HL-60/S4 treated with phorbol 12-myristate 13-acetate at 8.2 ng/mL for 4 days and 3 days (cell line): ENCODE data around the gene COX6B2.

ENCODE experiments used
- in situ Hi-C: fragments of 300-500 bp; cut with MboI; formaldehyde crosslinking; loops from 2 replicates; pipeline ENCODE4 v1.15.0; 2022; ENCODE audit warnings: low sequenced_read_pairs

COX6B2 gene

DNA sequence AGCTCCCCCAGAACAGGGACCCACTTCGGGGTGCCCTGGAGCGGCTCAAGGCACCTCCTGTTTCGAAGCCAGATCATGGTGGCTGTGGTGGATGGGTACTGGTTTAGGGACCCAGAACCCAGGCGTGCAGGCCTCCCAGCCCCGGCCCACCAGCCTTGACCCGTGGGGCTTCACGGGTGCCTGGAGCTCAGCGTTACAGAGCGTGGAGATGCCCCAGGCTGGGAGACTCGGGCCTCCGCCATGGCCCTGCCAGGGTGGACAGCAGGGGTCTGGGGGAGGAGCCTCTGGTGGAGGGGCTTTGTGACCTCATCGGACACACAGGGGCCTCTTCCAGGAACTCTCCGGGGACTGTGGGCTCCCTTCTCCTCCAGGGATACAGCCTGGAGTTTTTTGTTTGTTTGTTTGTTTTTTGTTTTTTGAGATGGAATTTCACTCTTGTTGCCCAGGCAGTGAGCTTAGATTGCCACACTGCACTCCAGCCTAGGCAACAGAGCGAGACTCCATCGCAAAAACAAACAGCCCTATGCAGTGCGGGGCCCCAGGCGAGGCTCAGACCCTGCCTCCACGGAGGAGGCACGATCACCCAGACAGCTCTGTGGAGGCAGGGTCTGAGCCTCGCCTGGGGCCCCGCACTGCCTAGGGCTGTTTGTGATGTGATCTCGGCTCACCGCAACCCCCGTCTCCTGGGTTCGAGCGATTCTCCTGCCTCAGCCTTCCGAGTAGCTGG lies 8.6 kb upstream of the COX6B2 start, which contains the start of gene GARIN5B:
TSS of gene GARIN5B (minus strand) at position 271 of the 727 bp plus-strand sequence. CDS start at position 77, 194 bp downstream.
- in situ Hi-C loops = no loop called here

DNA sequence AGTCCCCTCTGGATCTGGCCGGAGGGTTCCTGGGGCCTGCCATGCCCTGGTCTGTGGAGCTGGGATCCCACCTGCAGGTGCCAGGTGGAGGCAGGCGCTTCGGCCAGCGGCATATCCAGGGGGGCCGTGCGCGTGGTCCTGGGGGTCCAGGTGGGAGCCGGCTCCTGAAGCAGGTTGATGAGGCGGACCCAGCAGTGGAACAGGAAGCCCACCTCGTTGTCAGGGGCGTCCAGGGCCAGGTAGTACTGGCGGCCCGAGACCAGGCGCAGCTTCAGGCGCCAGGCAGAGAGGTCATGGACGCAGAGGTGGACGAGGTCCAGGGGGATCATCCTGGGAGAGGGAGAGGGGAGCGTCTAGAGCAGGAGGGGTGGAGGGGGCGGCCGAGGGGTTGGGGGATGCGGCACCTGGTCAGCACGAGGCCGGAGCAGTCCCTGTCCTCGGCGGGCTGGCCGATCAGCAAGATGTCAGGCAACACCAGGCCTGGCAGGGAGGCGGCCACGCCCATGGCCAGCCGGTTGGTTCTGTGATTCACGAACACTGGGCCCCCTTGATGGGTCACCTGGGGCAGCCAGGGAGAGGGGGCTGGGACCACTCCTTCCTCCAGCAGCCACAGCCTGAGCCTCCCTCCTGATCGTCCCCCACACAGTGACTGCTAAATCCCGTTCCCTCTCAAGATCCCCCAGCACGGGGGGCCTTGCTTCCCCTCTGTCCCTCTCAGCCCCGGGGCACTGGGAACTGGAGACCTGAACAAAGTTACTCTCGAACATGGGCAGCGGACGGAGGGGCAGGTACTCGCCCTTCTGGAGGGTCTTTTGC lies 7.9 kb upstream of the COX6B2 start:
- in situ Hi-C loops = no loop called here

DNA sequence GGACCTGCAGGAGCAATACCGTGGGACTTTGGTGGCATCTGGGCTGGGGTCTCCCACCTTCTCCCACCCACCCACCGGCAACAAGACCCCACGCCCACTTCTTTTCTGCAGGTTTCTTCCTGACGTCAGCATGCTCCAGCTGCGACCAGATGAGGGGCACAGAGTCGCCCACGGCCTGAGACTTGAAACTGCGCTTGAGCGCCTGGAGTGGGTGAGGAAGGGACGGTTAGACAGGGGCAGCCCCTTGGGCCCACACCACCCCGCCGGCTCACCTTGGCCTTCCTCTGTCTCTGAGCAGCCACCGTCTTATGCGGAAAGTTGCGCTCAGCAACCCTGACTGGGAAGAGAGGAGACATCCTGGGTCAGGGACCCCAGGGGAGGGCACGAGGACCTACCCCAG lies 6.4 kb upstream of the COX6B2 start:
- in situ Hi-C loops = no loop called here

DNA sequence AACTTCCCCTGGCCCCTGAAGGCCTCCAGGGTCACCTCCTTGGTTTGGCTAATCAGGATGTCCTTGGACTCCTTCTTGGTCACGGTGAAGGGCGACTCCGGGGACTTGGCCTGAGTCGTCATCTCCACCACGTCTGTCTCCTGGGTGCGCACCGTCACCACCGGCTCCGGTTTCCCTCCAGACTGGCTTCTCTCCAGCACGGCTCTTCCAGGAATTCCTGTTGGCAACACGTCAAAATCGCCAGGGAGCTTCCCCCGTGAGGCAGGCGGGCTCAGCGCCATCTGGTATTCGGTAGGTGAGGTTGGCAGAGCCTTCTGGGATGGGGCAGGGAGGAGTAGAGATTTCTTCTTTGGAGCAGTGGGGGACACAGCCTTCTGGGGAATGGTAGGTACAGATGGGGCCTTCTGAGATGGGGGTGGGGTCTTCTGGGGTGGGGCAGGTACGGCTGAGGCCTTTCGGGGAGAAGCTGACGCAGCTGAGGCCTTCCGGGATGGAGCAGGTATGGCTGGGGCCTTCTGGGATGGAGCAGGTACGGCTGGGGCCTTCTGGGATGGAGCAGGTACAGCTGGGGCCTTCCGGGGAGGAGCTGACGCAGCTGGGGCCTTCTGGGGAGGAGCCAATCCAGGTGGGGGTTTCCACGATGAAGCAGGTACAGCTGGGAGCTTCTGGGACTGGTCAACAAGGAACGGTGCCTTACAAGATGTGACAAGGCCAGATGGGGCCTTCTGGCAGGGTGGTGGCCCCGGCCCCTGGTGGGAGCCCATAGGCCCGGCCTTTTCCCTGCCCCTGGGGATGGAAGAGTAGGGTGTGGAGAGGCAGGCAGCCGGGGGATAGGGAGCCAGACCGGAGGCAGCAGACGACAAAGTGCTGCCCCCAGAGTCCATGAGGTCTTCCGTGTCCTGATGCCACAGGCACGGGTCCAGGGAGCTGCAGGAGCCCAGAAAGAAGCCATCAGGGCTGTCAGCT lies 4.7 kb upstream of the COX6B2 start:
- in situ Hi-C loops = no loop called here

DNA sequence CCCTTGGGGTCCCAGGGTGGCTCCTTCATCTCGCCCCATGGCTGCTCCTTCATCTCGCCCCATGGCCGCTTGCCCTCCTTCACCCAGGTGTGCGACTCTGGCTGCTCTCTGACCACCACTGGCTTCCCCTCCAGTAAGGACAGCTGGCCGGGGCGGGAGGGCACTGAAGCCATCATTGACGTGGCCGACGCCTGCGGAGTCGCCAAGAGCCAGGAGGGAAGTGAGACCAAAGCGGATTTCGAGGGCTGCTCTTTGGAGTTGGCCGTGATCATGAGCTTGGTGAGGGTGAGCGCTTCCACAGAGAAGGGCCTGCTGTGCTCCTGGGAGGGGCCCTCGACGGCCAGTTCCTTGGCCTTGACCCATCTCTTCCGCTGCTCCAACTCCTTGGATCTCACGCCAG lies 4.0 kb upstream of the COX6B2 start:
- in situ Hi-C loops = no loop called here

DNA sequence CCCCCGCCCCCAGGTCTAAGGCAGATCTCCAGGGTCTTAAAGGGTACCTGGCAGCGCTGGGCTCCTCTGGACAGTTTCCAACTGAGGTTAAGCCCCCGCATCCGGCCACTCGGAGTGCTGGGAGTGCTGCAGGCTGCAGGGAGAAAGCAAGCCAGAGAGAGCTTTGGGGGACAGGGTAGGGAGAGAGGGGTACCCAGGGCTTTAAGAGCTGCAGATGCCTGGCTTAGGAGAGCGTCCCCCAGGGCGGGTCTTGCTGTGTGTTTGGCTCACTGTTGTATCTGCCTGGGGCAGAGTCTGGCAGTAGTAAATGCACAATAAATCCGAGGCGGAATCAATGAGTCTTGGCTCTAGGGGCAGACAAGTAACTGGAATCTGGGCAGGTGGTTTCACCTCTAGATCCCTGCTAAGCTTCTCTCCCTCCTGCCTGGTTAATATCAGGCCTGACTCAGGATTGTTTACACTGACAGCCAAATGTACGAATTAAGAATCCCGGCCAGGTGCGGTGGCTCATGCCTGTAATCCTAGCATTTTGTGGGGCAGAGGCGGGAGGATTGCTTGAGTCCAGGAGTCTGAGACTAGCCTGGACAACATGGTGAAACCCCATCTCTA lies 798 bp upstream of the COX6B2 start:
- in situ Hi-C loops = no loop called here

DNA sequence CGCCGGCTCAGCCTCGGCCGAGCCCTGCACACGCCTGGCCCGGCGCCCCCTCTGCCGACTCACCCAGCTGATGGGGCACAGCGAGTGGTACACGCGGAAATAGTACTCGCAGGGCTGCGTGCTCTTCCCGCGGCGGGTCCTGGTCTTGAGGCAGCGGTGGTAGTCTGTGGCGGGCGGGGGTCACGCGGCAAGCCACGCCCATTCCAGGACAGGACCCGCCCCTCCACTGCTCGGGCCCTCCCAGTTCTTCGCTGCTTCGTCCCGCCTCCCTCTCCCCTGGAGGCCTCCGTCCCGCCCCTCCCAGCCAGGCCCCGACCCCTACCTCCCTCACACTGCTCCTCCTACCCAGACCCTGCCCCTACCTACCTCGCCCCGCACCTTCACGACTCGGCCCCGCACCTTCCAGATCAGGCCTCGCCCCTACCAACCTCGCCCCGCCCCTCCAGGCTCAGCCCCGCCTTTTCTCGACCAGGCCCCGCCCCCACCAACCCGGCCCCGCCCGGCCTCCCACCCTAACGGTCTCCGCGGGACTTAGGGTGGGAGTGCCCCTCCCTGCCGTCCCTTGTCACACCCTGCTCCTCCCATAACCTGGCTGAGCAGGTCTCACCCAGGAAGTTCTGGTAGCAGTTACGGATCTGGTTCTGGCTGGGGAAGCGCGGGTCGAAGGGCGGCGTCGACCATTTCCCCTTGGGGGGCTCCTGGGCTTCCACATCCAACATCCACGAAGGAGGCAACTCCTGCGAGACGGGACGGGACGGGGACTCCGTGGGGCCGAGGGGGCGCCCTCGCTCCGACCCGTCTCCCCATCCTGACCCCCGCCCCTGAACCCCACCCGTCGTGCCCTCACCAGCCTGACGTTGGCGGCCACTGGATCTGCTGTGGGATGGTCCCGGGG lies 469 bp downstream of the COX6B2 start:
- in situ Hi-C loops = no loop called here

DNA sequence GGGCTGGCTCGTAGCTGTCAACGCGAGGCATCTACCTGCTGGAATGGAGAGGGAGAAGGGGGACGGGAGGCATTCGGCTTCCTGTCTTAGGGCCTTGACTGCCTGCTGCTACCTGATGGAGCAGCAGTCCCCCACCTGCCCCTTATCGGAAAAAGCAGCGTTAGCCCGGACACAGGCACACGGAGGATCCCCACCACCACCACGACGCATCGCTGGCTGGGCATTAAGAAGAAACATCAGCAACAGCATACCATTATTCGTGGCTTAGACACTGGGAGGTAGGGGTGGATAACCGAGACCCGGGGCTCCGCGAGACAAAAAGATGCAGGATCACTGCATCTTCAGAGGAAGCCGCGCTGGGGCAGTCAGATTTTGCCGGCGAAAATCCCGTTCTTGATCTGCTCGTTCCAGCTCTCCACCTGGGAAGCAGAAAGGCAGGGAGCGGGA lies 1.1 kb downstream of the COX6B2 start:
- in situ Hi-C loops = no loop called here

DNA sequence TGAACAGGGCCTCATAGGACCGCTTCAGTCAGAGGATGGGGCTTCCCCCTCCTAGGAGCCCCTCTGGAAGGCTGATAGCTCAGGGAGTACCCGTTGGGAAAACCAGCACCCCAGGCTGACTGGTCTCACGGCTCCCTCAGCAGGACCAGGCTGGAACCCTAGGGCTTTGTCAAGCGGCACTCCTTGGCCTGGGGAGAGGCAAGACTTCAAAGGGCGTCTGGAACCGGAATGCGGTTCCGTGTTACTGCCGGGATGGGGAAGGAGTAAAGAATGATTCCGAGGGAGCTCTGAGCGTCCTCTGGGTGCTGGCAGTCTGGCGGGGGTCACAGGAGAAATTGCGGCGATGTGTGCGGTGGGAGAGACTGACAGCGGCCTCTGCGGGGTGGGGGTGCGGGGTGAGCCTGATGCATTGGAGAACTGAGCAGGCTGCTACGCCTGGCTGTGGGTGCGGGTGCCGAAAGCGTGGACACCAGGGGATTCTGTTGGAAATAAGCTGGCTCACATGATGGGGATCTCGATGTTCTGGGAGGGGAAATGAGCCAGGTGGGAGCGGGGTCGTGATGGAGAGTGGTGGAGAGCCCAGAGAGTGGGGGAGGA lies 1.9 kb downstream of the COX6B2 start:
- in situ Hi-C loops = no loop called here

DNA sequence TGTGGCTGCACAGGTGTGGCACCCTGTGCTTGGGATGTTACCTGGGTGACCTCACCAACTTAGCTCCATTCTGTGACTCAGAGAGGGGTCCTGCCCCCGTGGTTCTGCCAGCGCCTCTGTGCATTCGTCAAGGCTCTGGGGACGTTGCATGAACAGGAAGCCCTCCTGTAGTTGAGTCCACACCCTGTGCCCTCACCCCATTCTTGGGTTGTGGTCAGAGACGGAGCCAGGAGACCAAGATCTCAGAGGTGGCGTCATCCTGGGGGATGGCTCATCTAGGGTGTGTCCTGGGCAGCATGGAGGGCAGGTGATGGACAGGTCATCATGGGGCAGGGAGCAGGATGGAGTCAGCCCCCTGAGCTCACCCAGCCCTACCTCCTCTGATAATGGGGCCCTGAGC lies 2.5 kb downstream of the COX6B2 start:
- in situ Hi-C loops = no loop called here

DNA sequence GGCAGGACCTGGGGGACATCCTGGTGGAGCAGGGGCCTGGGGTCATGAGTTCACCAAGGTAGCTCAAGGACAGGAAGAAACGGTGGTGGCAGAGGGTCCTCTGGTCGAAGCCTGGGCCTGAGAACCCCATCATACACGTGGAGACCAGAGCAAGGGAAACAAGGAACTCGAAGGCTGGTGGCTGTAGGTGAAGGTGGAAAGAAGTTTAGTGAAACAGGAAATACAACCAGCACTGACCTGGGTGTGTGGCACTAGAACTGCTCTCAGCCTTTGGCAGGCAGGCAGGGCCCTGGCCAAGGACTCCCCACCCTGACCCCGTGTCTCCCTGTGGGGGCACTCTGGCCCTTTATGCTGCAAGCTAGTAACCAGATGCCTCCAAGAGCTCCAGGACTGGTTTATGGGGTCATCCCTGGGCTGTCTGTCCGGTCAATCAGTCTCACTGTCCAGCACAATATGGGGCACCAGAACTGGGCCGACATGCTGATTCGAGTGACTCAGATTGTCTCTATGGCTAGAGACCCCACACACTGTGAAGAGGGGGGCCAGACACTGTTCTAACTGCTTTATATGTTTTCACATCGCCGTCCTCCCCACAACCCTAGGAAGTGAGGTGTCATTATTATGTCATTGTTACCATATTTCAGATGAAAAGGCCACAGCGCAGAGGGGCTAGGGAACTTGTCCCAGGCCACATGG lies 3.8 kb downstream of the COX6B2 start:
- in situ Hi-C loops = no loop called here

DNA sequence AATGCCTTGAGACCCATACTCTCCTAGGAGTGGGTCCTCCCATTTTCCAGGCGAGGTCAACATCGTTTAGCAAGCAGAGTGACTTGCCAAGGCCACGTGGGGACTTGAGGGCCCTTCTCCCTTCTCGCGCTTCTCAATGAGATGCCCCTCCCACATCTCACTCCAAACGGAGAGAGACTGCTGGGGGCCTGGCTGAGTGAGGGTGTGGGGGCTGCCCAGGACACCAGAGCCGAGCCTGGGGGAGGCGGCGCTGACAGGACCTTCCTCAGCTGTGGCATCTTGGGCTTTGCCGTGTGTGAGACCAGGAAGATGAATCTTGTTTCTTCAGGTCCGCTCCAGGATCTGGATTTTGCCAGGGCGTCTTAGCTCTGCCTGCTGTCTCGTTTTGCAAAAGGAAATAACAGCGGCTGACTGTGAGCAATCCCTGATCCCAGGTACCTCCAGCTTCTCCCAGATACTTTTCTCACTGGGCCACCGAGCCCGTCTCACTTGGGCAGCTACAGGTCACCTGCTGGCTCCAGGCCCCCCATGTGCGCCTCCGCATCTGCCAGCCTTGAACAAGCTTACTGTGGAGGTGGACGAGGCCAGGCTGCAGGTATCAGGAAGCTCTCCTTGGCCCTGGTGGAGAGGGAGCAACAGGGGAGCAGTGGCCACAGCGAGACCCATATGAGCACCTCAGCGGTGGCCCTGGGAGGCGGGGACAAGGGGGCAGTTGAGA lies 6.0 kb downstream of the COX6B2 start:
- in situ Hi-C loops = no loop called here

DNA sequence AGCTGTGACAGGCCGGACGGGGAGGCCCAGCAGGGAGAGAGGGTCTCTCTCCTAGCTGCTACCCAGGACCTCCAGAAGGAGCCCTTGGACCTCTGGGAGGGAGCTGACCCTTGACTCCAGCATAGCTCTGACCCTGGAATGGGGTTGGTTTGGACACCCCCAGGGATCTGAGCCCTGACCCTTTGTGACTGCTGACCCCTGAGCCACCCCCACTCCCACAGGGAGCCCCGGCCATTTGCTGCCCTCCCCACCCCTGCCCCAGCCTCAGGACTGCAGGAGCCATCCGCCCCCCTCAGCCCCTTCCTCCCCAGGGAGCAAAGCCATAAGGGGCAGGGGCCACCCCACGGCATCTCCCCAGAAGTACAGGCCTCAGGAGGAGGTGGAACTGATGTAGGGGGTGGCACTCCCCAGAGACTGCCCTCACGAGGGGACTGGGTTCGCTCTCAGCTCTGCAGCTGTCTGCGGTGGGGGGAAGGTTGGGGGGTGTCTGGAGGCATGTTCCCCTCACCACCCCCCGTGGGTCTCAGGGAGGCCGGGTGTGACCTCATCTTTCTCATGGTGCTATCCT lies 7.0 kb downstream of the COX6B2 start:
- in situ Hi-C loops = no loop called here

DNA sequence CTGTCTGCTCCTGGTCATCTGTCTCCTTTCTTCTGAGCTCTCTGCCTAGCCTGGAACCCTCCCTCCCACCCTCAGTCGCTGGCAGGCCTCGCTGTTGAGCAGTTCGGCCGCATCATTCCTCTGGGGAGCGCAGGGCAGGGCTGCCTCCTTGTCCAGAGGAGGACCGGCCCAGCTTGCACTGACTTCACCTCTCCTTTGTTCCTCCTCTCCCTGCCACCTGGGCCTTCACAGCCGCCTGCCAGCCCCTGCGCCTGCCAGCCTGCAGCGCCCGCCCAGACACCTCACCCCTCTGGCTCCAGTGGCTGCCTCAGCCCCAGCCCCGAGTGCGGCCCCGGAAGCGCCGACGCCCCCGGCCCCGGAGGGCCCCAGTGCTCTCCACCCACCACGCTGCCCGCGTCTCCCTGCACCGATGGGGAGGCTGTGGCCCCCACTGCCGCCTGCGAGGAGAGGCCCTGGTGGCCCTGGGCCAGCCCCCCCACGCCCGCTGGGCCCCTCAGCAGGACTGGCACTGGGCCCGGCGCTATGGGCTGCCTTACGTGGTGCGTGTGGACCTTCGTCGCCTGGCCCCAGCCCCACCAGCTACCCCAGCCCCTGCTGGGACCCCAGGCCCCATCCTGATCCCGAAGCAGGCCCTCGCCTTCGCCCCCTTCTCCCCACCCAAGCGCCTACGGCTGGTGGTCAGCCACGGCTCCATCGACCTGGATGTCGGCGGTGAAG lies 7.6 kb downstream of the COX6B2 start:
- in situ Hi-C loops = no loop called here

DNA sequence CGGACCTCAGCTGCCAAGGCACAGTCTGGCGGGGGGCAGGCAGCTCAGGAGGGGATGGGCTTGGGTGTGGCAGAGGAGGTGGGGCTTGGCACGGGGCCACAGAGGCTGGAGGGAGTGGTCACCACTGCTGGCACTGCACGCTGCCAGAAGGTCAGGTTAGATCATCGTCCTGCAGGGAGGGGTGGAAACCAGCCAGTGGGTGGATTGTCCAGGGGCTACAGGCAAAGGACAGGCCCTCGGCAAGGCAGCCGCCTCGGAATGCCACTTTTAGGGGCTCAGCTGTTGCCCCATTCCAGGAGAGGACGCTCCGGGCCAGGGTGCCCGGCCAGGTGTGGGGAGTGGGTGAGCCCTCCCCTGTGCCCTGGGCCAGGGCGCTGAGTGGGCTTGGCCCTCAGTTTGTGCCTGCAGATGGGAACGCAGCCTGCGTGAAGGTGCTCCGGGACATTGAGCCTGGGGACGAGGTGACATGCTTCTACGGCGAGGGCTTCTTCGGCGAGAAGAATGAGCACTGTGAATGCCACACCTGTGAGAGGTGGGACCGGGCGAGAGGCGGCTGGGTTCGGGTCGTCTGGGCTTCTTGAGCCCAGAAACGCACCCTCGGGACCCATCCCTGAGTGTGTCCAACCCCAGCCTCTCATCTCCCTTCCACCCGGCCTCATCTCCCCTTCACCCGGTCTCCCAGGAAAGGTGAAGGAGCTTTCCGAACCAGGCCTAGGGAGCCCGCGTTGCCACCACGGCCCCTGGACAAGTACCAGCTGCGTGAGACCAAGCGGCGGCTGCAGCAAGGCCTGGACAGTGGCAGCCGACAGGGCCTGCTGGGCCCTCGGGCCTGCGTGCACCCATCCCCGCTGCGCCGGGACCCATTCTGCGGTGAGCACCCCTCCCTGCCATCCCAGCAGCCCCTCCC lies 8.4 kb downstream of the COX6B2 start:
- in situ Hi-C loops = no loop called here
